Measurements from ENCODE around the gene MEGF10.

The MEGF10 gene

DNA sequence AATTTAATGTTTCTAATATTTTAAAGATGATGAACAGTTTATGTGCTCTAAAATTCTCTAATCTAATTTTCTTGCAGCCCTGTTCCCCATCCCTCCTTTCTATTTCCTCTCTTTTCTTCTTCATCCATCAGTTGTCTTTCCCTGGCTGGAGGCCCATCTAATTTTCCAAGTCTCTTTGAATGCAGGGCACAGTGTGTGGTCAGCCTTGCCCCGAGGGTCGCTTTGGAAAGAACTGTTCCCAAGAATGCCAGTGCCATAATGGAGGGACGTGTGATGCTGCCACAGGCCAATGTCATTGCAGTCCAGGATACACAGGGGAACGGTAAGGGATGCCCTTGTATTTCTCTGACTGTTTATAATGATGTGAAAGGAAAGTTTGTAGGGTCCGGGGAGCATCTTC lies 111.8 kb downstream of the MEGF10 start:
- Histone ChIP-seq H3K36me3 (no peaks in the 10 kb centered on the region), H3K4me1 (ENCODE audit: control insufficient read depth in 1 of 2, insufficient read depth in 1 of 2, low read depth in 1 of 2, low read length in 1 of 2) (no peaks in the 10 kb centered on the region), H3K27ac (no peak overlapping the region), H3K9me3 (no peaks in the 10 kb centered on the region), H3K4me3 (ENCODE audit: low read depth in 1 of 2, low read length in 1 of 2) (no peak overlapping the region), H3K27me3 (no peaks in the 10 kb centered on the region)
- TF ChIP-seq, protein P1, sequence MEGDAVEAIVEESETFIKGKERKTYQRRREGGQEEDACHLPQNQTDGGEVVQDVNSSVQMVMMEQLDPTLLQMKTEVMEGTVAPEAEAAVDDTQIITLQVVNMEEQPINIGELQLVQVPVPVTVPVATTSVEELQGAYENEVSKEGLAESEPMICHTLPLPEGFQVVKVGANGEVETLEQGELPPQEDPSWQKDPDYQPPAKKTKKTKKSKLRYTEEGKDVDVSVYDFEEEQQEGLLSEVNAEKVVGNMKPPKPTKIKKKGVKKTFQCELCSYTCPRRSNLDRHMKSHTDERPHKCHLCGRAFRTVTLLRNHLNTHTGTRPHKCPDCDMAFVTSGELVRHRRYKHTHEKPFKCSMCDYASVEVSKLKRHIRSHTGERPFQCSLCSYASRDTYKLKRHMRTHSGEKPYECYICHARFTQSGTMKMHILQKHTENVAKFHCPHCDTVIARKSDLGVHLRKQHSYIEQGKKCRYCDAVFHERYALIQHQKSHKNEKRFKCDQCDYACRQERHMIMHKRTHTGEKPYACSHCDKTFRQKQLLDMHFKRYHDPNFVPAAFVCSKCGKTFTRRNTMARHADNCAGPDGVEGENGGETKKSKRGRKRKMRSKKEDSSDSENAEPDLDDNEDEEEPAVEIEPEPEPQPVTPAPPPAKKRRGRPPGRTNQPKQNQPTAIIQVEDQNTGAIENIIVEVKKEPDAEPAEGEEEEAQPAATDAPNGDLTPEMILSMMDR (IDR thresholded peaks at IDR 0.05): no peak

GRCh38 chr5:127404190-127404589 lies 113.6 kb downstream of the MEGF10 start:
- Histone ChIP-seq H3K9me3 (no peaks in the 10 kb centered on the region), H3K4me1 (ENCODE audit: control insufficient read depth in 1 of 2, insufficient read depth in 1 of 2, low read depth in 1 of 2, low read length in 1 of 2) (no peaks in the 10 kb centered on the region), H3K27me3 (no peaks in the 10 kb centered on the region), H3K4me3 (ENCODE audit: low read depth in 1 of 2, low read length in 1 of 2) (no peak overlapping the region), H3K36me3 (no peaks in the 10 kb centered on the region), H3K27ac (no peak overlapping the region)
- TF ChIP-seq, protein P1 (IDR thresholded peaks at IDR 0.05): no peak

GRCh38 chr5:127406326-127407121 lies 115.9 kb downstream of the MEGF10 start:
- Histone ChIP-seq H3K4me3 (ENCODE audit: low read depth in 1 of 2, low read length in 1 of 2) (no peak overlapping the region), H3K27me3 (no peaks in the 10 kb centered on the region), H3K27ac (no peak overlapping the region), H3K9me3 (no peaks in the 10 kb centered on the region), H3K4me1 (ENCODE audit: control insufficient read depth in 1 of 2, insufficient read depth in 1 of 2, low read depth in 1 of 2, low read length in 1 of 2) (no peaks in the 10 kb centered on the region), H3K36me3 (no peaks in the 10 kb centered on the region)
- TF ChIP-seq, protein P1 (IDR thresholded peaks at IDR 0.05): no peak

DNA sequence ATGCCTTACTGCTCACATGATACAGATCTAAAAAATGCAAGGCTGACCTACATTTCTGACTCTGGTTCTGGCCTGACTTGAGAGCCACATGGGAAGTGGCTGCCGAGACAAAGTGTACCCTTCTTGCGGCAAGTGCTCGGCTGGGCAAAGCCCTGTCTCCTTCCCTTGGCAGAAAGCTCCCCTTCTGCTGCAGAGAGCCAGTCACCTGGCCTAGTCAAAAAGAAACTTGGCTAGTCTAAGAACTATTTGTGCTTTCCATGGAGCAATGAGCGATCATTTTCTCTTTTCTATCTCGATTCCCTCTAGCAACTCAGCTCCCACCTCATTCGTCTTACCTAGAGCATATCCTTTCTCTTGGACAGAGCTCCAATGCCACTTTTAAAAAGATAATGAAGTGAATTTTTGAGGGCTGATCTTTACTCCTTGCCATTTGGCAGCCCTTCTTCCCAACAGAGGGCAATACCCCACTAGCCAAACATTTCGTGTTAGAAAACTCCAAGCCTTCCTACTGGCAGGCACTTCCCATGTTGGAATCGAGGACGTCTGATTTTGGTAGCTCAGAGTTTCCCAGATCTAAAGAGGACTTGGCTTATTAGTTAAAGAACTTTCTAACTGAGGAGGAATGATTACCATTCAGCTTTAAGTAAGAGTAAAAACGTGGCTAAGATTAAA lies 118.8 kb downstream of the MEGF10 start:
- TF ChIP-seq, protein P1 (IDR thresholded peaks at IDR 0.05): no peak
- Histone ChIP-seq H3K4me1 (ENCODE audit: control insufficient read depth in 1 of 2, insufficient read depth in 1 of 2, low read depth in 1 of 2, low read length in 1 of 2) (no peaks in the 10 kb centered on the region), H3K27me3 (no peaks in the 10 kb centered on the region), H3K9me3 (no peaks in the 10 kb centered on the region), H3K27ac (no peak overlapping the region), H3K36me3 (no peaks in the 10 kb centered on the region), H3K4me3 (ENCODE audit: low read depth in 1 of 2, low read length in 1 of 2) (no peak overlapping the region)

DNA sequence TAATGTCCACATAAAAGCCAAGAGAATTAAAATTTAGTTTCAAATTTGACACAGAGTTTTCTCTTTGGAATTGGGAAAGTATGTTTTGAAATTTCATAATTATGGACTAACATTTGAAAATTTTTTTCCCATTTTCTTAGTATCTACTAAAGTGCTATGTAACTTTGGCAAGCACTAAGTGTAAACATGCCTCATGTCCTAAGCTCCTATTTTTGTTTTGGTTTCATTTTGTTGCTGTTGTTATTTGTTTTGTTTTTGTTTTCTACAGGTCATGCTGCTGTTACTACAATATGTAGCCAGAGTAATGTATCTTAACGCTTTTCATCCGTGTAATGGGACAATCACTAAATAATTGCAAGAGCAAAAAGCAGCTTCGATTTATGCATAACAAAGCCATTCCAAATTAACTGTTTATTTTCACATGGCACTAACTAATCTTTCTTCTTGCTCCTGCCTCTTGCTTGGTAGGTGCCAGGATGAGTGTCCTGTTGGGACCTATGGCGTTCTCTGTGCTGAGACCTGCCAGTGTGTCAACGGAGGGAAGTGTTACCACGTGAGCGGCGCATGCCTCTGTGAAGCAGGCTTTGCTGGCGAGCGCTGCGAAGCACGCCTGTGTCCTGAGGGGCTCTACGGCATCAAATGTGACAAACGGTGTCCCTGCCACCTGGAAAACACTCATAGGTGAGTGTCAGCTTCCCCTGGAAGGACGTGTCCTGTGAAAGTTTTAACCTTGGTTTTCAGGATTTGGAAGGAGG lies 119.5 kb downstream of the MEGF10 start:
- TF ChIP-seq, protein P1 (IDR thresholded peaks at IDR 0.05): no peak
- Histone ChIP-seq H3K4me3 (ENCODE audit: low read depth in 1 of 2, low read length in 1 of 2) (no peak overlapping the region), H3K27ac (no peak overlapping the region), H3K9me3 (no peaks in the 10 kb centered on the region), H3K36me3 (no peaks in the 10 kb centered on the region), H3K4me1 (ENCODE audit: control insufficient read depth in 1 of 2, insufficient read depth in 1 of 2, low read depth in 1 of 2, low read length in 1 of 2) (no peaks in the 10 kb centered on the region), H3K27me3 (no peaks in the 10 kb centered on the region)
